IMR-90 (cell line): ENCODE results near the gene SIM2. TPM values are rescaled to one million over a fixed set of nuclear protein-coding genes. Genes with fewer than 3 reads are reported as not detected.

Experiments
- ATAC-seq: fragments of 200-7000 bp; cut with Tn5 transposase; 2 replicates; pipeline ENCODE4 v1.9.1; 2020; ENCODE audit warnings: low read depth, mild to moderate bottlenecking, moderate library complexity
- BruUV-seq: library from RNA; stranded (reverse); fragments of 400-500 nt; replicated peaks from 2 replicates; lab custom pipeline; 2021; lab: Mats Ljungman, UMichigan
- CTCF ChIA-PET: fragments of 300-600 bp; formaldehyde crosslinking; extraction: SDS; loops from one replicate; lab custom pipeline; 2021; ENCODE audit warnings: antibody characterized with exemption; lab: Yijun Ruan, JAX
- POLR2A ChIA-PET: fragments of 300-600 bp; sonication (Branson Sonifier 250); formaldehyde crosslinking; loops from one replicate; lab custom pipeline; 2022; ENCODE audit warnings: antibody characterized with exemption; ENCODE audit not compliant: unreplicated experiment; lab: Charles Lee
- DNase-seq: peaks from one replicate; pipeline ENCODE4 v3.0.0; 2013
- H2AFZ ChIP-seq: replicated peaks from 2 replicates; pipeline ENCODE3; 2013; ENCODE audit warnings: low read length, mild to moderate bottlenecking; ENCODE audit not compliant: poor library complexity
- H2AK5ac ChIP-seq: 2 replicates; pipeline ENCODE4 v1.6.1; 2013; ENCODE audit warnings: low read depth, low read length, inconsistent platforms
- H2AK9ac ChIP-seq: replicated peaks from 2 replicates; pipeline ENCODE3; 2013; ENCODE audit warnings: mild to moderate bottlenecking, low read depth, low read length, moderate library complexity; ENCODE audit not compliant: poor library complexity
- H2BK120ac ChIP-seq: 2 replicates; pipeline ENCODE4 v1.6.1; 2013; ENCODE audit warnings: low read depth, low read length, inconsistent platforms
- H2BK15ac ChIP-seq: 3 replicates; pipeline ENCODE4 v1.6.1; 2013; ENCODE audit warnings: low read depth, low read length, inconsistent platforms
- H2BK20ac ChIP-seq: 2 replicates; pipeline ENCODE4 v1.6.1; 2013; ENCODE audit warnings: low read depth, mild to moderate bottlenecking, inconsistent platforms, low read length, moderate library complexity
- H2BK5ac ChIP-seq: 2 replicates; pipeline ENCODE4 v1.6.1; 2013; ENCODE audit warnings: mild to moderate bottlenecking, low read depth, low read length, inconsistent platforms; ENCODE audit not compliant: poor library complexity, severe bottlenecking
- H3K14ac ChIP-seq: replicated peaks from 2 replicates; pipeline ENCODE4 v1.6.1; 2013; ENCODE audit warnings: low read depth, low read length, inconsistent platforms
- H3K18ac ChIP-seq: 2 replicates; pipeline ENCODE4 v1.6.1; 2013; ENCODE audit warnings: low read depth, low read length, control low read depth
- H3K23ac ChIP-seq: 2 replicates; pipeline ENCODE4 v1.6.1; 2013; ENCODE audit warnings: low read depth, low read length, inconsistent platforms
- H3K27ac ChIP-seq: 2 replicates; pipeline ENCODE4 v1.5.1; 2013; ENCODE audit warnings: mild to moderate bottlenecking, control low read depth, low read length; ENCODE audit not compliant: insufficient read depth
- H3K27me3 ChIP-seq: 2 replicates; pipeline ENCODE4 v1.6.1; 2013; ENCODE audit warnings: low read length; ENCODE audit not compliant: control insufficient read depth, insufficient read depth
- H3K36me3 ChIP-seq: 2 replicates; pipeline ENCODE4 v1.6.1; 2013; ENCODE audit warnings: low read length, mixed read lengths; ENCODE audit not compliant: control insufficient read depth, insufficient read depth
- H3K4ac ChIP-seq: 2 replicates; pipeline ENCODE4 v1.6.1; 2013; ENCODE audit warnings: low read depth, low read length, inconsistent platforms
- H3K4me1 ChIP-seq: 2 replicates; pipeline ENCODE4 v1.6.1; 2013; ENCODE audit warnings: low read length, mixed read lengths; ENCODE audit not compliant: control insufficient read depth, insufficient read depth
- H3K4me2 ChIP-seq: 2 replicates; pipeline ENCODE4 v1.6.1; 2013; ENCODE audit warnings: low read depth, mild to moderate bottlenecking, control low read depth, low read length, moderate library complexity
- H3K4me3 ChIP-seq: 2 replicates; pipeline ENCODE4 v1.5.1; 2013; ENCODE audit warnings: low read depth, mild to moderate bottlenecking, control low read depth, low read length, moderate library complexity; ENCODE audit not compliant: insufficient read depth
- H3K56ac ChIP-seq: 2 replicates; pipeline ENCODE4 v1.6.1; 2013; ENCODE audit warnings: low read length, inconsistent platforms; ENCODE audit not compliant: insufficient read depth; ENCODE audit errors: extremely low read depth
- H3K79me1 ChIP-seq, 2 experiments: 2 replicates each; pipeline ENCODE4 v1.6.1; 2013; ENCODE audit warnings: low read length in 2 of 2, inconsistent platforms in 1 of 2, low read depth in 1 of 2
- H3K9ac ChIP-seq: 2 replicates; pipeline ENCODE4 v1.6.1; 2013; ENCODE audit warnings: low read depth, low read length, control low read depth
- H3K9me1 ChIP-seq: 2 replicates; pipeline ENCODE4 v1.6.1; 2013; ENCODE audit warnings: low read length, inconsistent platforms; ENCODE audit not compliant: insufficient read depth
- H3K9me3 ChIP-seq: 2 replicates; pipeline ENCODE4 v1.6.1; 2013; ENCODE audit warnings: low read length; ENCODE audit not compliant: control insufficient read depth, insufficient read depth
- H4K20me1 ChIP-seq: 2 replicates; pipeline ENCODE4 v1.6.1; 2013; ENCODE audit warnings: low read length, inconsistent platforms; ENCODE audit not compliant: insufficient read depth
- H4K5ac ChIP-seq: 2 replicates; pipeline ENCODE4 v1.6.1; 2013; ENCODE audit warnings: mild to moderate bottlenecking, low read depth, low read length, control low read depth
- H4K8ac ChIP-seq, 2 experiments: 2 replicates each; pipeline ENCODE4 v1.6.1; 2013; ENCODE audit warnings: low read depth in 2 of 2, low read length in 2 of 2, control low read depth in 1 of 2, inconsistent platforms in 1 of 2
- H4K91ac ChIP-seq: 2 replicates; pipeline ENCODE4 v1.6.1; 2013; ENCODE audit warnings: low read depth, low read length, inconsistent platforms; ENCODE audit not compliant: insufficient read depth
- BHLHE40 ChIP-seq: fragments of 150-350 bp; IDR thresholded peaks from 2 replicates; pipeline ENCODE4 v1.6.1; 2016; ENCODE audit warnings: mild to moderate bottlenecking, low read depth, low read length
- CEBPB ChIP-seq: IDR thresholded peaks from 2 replicates; pipeline ENCODE4 v1.6.1; 2012; ENCODE audit warnings: low read depth, low read length, improper control_type of control experiment
- CHD1 ChIP-seq: IDR thresholded peaks from 2 replicates; pipeline ENCODE4 v1.6.1; 2012; ENCODE audit warnings: low read depth, low read length, improper control_type of control experiment
- FOS ChIP-seq: fragments of 150-350 bp; IDR thresholded peaks from 2 replicates; pipeline ENCODE4 v1.6.1; 2016; ENCODE audit warnings: low read depth, low read length
- MAFK ChIP-seq: IDR thresholded peaks from 2 replicates; pipeline ENCODE4 v1.6.1; 2012; ENCODE audit warnings: low read depth, low read length, improper control_type of control experiment
- MXI1 ChIP-seq: IDR thresholded peaks from 2 replicates; pipeline ENCODE4 v1.6.1; 2012; ENCODE audit warnings: low read depth, mild to moderate bottlenecking, low read length, moderate library complexity, borderline replicate concordance
- RFX5 ChIP-seq: IDR thresholded peaks from 2 replicates; pipeline ENCODE4 v1.8.0; 2012; ENCODE audit warnings: low read depth, mild to moderate bottlenecking, low read length, moderate library complexity
- WGBS, 2 experiments: methylation state at CpG; one replicate each; pipeline versions ENCODE4 v1.1.5 to v1.1.7; 2013; ENCODE audit warnings: missing lambda C conversion rate in 2 of 2; ENCODE audit not compliant: insufficient read length in 1 of 2; ENCODE audit errors: extremely low coverage in 2 of 2; 5-methylcytosine and 5-hydroxymethylcytosine counted together
- dilution Hi-C: fragments of 300-500 bp; cut with HindIII; formaldehyde crosslinking; loops from one replicate; pipeline ENCODE4 v1.14.3; 2018; ENCODE audit warnings: low sequenced_read_pairs; ENCODE audit not compliant: unreplicated experiment
- in situ Hi-C: fragments of 300-500 bp; cut with MboI; formaldehyde crosslinking; loops from 3 replicates; pipeline ENCODE4 v1.14.3; 2019; ENCODE audit warnings: low sequenced_read_pairs, inconsistent platforms, mixed read lengths
- intact Hi-C: fragments of 100-400 bp; cut with micrococcal nuclease; formaldehyde crosslinking; loops from 2 replicates; pipeline ENCODE4 v1.10.0; 2022
- polyA plus RNA-seq, 3 experiments: library from polyadenylated mRNA; depleted of rRNA; stranded (reverse); fragments of >200 nt; gene quantifications; 2 replicates each; pipeline ENCODE4 v1.2.3, GENCODE V29; 2012; ENCODE audit warnings: low replicate concordance in 1 of 3
- total RNA-seq: library from RNA; depleted of rRNA; stranded (reverse); fragments of >200 nt; gene quantifications from 2 replicates; pipeline ENCODE4 v1.2.3, GENCODE V29; 2012
- TF ChIP-seq, protein P1 (sequence below): conservative IDR thresholded peaks from 2 replicates; pipeline ENCODE4 v1.5.1; 2012; ENCODE audit warnings: mild to moderate bottlenecking, low read depth, low read length, improper control_type of control experiment

The SIM2 gene
- total and polyA plus RNA-seq, 2 of the 4 experiments (the other 2 are of a cell fraction): 2.2 to 7.5 TPM

DNA sequence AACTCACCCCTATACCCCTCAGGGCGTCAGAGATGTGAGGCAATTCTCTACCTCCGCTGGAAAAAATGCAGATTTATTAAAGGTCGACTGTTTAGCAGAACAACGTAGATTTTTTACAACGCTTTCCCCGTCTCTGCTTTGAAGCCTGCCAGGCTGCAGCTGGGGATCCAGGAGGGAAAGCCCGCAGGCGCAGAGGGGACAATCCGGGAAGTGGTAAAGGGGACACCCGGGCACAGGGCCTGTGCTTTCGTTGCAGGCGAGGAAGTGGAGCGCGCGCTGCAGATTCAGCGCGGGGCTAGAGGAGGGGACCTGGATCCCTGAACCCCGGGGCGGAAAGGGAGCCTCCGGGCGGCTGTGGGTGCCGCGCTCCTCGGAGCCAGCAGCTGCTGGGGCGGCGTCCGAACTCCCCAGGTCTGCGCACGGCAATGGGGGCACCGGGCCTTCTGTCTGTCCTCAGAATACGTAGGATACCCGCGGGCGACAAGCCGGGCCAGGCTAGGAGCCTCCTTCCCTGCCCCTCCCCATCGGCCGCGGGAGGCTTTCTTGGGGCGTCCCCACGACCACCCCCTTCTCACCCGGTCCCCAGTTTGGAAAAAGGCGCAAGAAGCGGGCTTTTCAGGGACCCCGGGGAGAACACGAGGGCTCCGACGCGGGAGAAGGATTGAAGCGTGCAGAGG, 5.5 kb downstream of the SIM2 start:
- Histone ChIP-seq H4K5ac (no peak overlapping the region), H3K23ac (peak overlapping the region; percentile 52; the same call in 1 of the 2 replicates), H3K36me3 (no peaks in the 10 kb centered on the region; the same call in 1 of the 2 replicates), H4K8ac (no peak overlapping the region; a peak in 1 of 4 replicates), H3K9me3 (no peaks in the 10 kb centered on the region), H3K4me3 (peak overlapping the region; percentile 39), H2AK9ac (peak overlapping the region; percentile 57), H3K18ac (no peak overlapping the region; the same call in 1 of the 2 replicates), H3K4me1 (no peaks in the 10 kb centered on the region; the same call in 1 of the 2 replicates), H4K20me1 (peaks cover 27% of the 10 kb centered on the region), H2AFZ (no peak overlapping the region), H3K4ac (peak overlapping the region; percentile 71; the same call in 1 of the 2 replicates), H2BK15ac (no peak overlapping the region), H2BK120ac (no peak overlapping the region), H3K56ac (no peak overlapping the region), H4K91ac (peak overlapping the region; percentile 16; the same call in 1 of the 2 replicates), H3K27ac (peak overlapping the region; percentile 19; the same call in 1 of the 2 replicates), H2BK20ac (no peak overlapping the region), H3K14ac (peak overlapping the region; percentile 76; the same call in 1 of the 2 replicates), H3K9me1 (no peaks in the 10 kb centered on the region; the same call in 1 of the 2 replicates), H3K79me1 (no peaks in the 10 kb centered on the region), H2AK5ac (no peak overlapping the region), H2BK5ac (peak overlapping the region; percentile 7), H3K4me2 (peak overlapping the region; percentile 18), H3K9ac (peak overlapping the region; percentile 27; the same call in 1 of the 2 replicates), H3K27me3 (peaks cover 96% of the 10 kb centered on the region)
- dilution Hi-C loops (no loop called here), in situ Hi-C loops (no loop called here), intact Hi-C loops (loop anchor here (5.0 kb wide), 1 partner anchor 213 kb away; no protein-coding TSS in a partner anchor)
- POLR2A ChIA-PET: no interaction called here
- BruUV-seq: no TSS peak
- WGBS, 2 experiments: 20% methylated on average over 7 of the region's 49 CpGs; no CpG with 5 or more reads in 1 of the 2 experiments
- CTCF ChIA-PET: no interaction called here
- ATAC-seq (no peak), DNase-seq (peak; percentile 4)
- TF ChIP-seq FOS (no peak), MAFK (no peak), MXI1 (no peak), RFX5 (no peak), CEBPB (no peak), BHLHE40 (no peak), CHD1 (no peak)
- TF ChIP-seq, protein P1, sequence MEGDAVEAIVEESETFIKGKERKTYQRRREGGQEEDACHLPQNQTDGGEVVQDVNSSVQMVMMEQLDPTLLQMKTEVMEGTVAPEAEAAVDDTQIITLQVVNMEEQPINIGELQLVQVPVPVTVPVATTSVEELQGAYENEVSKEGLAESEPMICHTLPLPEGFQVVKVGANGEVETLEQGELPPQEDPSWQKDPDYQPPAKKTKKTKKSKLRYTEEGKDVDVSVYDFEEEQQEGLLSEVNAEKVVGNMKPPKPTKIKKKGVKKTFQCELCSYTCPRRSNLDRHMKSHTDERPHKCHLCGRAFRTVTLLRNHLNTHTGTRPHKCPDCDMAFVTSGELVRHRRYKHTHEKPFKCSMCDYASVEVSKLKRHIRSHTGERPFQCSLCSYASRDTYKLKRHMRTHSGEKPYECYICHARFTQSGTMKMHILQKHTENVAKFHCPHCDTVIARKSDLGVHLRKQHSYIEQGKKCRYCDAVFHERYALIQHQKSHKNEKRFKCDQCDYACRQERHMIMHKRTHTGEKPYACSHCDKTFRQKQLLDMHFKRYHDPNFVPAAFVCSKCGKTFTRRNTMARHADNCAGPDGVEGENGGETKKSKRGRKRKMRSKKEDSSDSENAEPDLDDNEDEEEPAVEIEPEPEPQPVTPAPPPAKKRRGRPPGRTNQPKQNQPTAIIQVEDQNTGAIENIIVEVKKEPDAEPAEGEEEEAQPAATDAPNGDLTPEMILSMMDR: no peak
